HG02943 (cell line): Measurements from ENCODE around the gene ZNF354C.
"Not testable (repeated sequence)": the region's sequence is repeated elsewhere in the genome, so short reads cannot be mapped to it uniquely, and the experiment has no call there.

ENCODE experiments used
- ATAC-seq: cut with Tn5 transposase; IDR thresholded peaks from one replicate; pipeline ENCODE4 v1.9.1; 2021; ENCODE audit warnings: mild to moderate bottlenecking, low read depth, moderate library complexity; ENCODE audit not compliant: unreplicated experiment

ZNF354C gene

GRCh38 chr5:179060116-179061008, at the start of gene ZNF354C:
Gene ZNF354C (plus strand): TSS chr5:179060373. CDS start chr5:179062069, 1,696 bp downstream.
- ATAC-seq = peak; percentile 65

DNA sequence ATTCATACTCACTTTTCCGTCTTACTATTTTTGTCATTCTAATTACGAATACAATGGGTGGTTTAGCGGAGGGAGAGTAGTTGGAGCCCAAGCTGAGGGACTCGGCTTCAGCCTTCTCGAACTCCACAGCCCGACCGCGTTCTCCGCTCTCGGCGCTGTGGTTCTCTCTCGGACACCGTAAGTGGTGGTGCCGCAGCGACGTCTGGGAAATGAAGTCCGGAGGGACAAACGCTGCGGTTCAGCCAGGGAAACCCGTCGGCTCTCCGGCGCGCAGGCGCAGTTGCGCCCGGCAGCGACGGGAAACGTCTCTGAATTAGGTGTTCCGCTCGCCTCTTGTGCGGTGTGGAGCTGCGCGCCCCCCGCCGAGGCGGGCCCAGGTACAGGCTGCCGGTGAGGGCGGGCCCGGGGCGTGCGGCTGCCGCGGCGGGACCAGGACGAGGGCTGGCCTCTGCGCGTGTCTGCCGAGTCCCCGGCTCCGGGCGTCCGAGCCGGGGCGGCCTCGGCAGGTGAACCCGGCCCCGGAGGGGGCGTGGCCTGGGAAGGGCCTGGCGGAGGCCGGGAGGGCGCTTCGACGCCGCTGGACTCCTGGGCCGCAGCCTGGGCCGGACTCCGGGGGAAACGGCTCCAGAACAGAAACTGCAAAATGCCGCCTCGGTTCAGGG, 36.5 kb upstream of the ZNF354C start, which contains the start of gene ZNF879:
ZNF879 (plus strand) TSS at position 277 of the 662 bp plus-strand sequence. CDS start 1,201 bp downstream, outside the sequence.
- ATAC-seq = peak; percentile 76

DNA sequence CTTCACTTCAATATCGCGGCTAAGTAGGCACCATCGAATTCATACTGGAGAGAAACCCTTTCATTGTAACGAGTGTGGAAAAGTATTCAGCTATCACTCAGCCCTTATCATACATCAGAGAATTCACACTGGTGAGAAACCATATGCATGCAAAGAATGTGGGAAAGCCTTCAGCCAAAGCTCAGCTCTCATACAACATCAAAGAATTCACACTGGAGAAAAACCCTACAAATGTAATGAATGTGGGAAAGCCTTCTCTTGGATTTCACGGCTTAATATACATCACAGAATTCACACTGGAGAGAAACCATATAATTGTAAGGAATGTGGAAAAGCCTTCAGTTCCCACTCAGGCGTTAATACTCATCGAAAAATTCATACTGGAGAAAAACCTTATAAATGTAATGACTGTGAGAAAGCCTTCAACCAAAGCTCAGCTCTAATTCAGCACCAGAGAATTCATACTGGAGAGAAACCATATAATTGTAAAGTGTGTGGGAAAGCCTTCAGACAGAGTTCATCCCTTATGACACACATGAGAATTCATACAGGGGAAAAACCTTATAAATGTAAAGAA, 27.1 kb upstream of the ZNF354C start:
- no peak for ATAC-seq

DNA sequence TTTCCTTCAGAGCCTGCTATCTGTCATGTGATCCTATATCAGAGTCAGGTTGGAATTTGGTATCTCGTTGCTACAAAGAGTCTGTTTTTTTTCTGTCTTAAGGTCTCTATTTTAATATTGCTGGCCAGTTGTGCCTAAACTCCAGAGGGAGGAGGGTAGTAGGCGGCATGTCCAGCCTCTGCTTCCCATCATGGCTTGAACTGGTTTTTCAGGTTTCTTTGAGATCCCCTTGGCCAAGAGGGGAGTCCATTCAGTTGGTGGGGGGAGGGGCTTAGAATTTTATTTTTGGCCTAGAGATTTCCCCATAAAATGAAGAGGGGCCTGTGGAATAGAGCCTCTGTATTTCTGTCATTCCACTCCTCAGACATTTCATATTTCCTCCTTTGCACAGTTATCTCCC, 15.4 kb upstream of the ZNF354C start:
- no peak for ATAC-seq

GRCh38 chr5:179051784-179052183, 8.4 kb upstream of the ZNF354C start:
- no peak for ATAC-seq

- ATAC-seq = no peak
Observed at GRCh38 chr5:179054036-179054785, 6.0 kb upstream of the ZNF354C start.

DNA sequence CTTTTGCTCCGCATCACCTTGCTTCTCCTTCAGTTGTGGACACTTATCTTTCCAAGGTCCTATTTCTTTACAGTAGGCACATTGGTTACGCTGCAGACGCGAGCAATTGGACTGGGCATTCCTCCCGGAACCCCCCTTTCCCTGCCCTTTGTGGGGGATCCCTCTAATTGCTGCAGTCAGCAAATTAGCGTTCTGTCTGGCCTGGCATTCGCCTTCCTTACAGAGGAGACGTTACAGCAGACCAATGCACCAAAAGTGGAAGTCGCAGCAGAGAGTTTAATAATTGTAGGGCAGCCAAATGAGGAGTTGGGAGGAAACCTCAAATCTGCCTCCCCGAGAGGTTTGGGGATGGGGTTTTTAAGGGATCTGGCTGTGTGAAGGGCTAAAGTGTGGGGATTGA, 5.3 kb upstream of the ZNF354C start:
- ATAC-seq = no peak

- no peak for ATAC-seq
Observed at GRCh38 chr5:179055436-179055835, 4.7 kb upstream of the ZNF354C start.

DNA sequence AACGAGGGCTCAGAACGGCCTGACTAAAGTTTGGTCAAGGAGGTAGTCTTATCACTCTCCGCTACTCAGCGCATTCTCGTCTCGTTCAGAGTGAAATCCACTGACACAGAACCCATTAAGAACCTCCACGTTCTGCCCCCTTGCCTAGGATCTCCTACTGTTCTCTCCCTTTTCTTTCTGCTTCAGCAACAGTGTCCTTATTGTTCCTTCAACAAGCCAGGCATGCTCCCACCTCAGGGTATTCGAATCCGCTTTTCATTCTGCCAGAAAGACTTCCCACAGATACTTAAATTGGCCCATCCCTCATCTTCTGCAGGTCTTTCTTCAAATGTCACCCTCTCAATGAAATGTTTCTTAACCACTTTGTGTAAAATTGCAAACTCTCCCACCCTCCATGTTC, 4.3 kb upstream of the ZNF354C start:
- ATAC-seq = no peak

GRCh38 chr5:179061025-179061424, 852 bp downstream of the ZNF354C start:
- ATAC-seq = no peak

- ATAC-seq = no peak
Observed at GRCh38 chr5:179065703-179066102, 5.5 kb downstream of the ZNF354C start.

- no peak for ATAC-seq
Observed at GRCh38 chr5:179079165-179079987, 19.2 kb downstream of the ZNF354C start.

DNA sequence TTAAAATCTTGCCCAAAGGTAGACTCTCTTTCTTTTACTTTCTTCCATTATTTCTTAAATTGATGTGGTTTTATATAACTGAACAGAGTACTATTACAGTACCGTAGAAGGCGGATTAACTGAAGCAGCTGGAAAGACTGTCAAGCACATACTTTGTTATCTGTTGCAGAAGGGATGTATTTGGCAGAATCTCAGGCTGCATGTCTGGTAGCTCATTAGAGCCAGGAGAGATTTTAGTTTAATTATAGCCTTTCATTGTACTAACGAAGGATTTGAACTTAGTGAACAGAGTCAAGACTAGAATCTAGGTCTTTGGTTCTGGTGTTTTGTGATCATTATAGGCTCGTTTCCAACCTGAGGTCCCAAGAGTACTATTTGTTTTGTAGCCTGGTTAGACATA, 20.6 kb downstream of the ZNF354C start:
- no peak for ATAC-seq

DNA sequence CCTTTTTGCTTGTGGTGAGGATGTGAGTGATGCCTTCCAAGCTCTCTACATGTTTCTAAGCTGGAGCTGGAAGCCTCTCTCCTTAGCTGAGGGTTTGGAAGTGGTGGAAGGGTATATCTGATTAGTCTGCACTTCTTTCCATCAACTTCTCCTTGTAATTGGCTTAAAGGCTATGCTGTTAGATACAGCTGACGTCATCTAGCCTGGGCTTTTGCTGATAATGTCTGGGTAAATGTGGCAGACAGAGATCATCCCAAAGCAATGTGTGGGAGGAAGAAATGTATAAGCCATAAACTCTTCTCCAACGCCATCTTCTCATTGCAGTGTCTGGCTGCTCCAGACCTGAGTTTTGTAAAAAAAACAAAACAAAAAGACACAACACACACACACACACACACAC, 29.3 kb downstream of the ZNF354C start:
- no peak for ATAC-seq

GRCh38 chr5:179101282-179101681, 41.1 kb downstream of the ZNF354C start:
- ATAC-seq = not testable (repeated sequence)

DNA sequence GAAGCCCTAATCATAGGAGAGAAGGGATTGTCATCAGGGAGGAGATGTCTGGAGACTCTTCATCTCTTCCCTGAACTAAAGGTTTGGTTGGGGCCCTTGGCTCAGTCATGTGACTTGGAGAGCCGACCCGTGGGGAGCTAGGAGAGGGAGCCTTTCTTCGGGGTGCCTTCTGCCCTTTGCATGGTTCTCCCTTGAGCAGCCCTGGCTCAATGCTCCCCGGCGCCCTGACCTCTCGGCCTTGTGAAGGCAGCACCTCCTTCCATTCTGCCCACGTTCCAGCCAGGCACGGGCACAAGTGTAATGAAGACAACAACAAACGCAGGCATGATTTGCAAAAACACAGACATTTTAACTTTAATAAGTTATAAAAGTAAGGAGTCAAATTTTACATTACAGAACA, 50.4 kb downstream of the ZNF354C start:
- no peak for ATAC-seq

DNA sequence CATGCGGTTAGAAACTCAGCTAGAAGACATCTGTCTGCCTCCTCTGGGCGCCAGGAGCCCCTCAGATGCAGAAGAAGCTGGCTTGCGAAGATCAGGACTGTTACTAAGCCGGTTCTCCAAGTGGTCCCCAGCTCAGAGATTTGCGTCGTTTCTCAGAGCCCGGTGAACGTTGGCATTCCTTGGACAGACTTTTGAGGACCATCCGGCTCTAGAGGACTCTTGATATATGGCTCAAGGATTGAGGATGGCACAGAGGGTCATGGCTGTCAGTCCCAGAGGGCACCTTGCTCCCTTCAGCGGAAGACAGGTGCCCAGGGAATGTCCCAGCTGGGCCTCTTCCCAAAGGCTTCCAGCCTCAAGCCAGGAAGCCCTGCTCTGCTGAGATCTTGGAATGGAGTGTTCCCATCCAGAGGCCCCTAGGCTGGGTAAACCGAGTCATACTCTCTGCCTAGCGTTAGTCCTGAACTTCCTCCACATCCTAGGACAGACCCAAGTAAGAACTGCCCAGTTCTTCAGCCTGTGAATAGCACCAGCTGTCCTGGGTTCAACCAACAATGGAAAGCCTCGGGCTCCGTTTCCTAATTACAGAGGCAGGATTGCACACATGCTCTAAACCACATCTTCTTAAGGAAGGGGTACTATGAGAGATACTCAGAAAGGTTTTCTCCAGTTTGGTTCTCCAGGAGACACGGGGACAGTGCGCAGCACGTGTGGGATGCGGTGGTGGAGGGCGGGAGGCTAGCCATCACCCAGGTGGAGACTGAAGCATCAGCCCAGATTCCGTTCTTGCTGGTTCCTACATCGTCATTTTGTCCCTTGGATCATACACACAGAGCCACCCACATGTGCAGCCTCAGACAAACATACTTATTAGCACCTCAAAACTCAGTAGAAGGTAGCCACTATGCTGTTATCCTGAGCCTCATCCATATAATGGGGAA, 51.4 kb downstream of the ZNF354C start:
- no peak for ATAC-seq

- ATAC-seq = no peak
Observed at GRCh38 chr5:179112469-179113142, 52.4 kb downstream of the ZNF354C start.
